Frontal cortex (tissue), 4 donors: ENCODE measurements around the gene LNX1. TPM values are rescaled to one million over a fixed set of nuclear protein-coding genes. Genes with fewer than 3 reads are reported as not detected.

ENCODE experiments used
- DNase-seq, 2 donors: peaks; one replicate each; pipeline ENCODE4 v3.0.0; 2012; ENCODE audit warnings: low spot score in 2 of 2
- FAIRE-seq: peaks from 2 replicates; lab custom pipeline; 2012; peaks lifted over from hg19 to GRCh38; lab: Jason Lieb, UNC
- total RNA-seq: library from RNA; depleted of rRNA; stranded (reverse); fragments of >200 nt; gene quantifications from one replicate; pipeline ENCODE4 v1.2.3, GENCODE V29; 2014
- donor health status: control.
- donor health status: control.
- donor health status: control.

Gene LNX1
- 67.7 TPM for total RNA-seq

DNA sequence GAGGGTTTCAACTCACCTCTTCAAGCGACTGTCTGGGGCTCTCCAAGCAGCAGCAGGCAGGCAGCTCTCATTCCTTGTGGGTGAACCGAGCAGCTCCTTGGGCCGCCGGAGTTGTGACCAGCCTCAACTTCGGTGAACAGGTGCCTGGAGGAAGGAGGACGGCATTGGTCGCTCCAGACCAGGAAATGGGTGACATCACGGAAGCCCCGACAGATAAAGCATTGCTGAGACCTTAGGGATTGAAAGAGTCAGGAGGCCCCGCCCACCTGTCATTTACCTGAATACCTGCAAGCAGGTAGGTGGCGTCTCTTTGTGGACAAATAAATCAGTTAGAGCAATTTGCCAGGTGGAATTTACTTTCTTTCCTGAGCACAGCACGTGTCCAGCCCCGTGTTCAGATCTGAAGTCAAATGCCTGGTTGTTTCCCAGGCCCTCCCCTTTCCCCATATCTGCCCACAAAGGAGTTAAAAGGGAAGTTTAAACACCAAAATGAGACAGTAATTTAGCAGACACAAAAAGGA, at the start of gene LNX1:
LNX1 (minus strand) TSS at position 115 of the 521 bp plus-strand sequence. CDS start 17,484 bp downstream, outside the sequence.
- no peak for FAIRE-seq
- no peak for DNase-seq

DNA sequence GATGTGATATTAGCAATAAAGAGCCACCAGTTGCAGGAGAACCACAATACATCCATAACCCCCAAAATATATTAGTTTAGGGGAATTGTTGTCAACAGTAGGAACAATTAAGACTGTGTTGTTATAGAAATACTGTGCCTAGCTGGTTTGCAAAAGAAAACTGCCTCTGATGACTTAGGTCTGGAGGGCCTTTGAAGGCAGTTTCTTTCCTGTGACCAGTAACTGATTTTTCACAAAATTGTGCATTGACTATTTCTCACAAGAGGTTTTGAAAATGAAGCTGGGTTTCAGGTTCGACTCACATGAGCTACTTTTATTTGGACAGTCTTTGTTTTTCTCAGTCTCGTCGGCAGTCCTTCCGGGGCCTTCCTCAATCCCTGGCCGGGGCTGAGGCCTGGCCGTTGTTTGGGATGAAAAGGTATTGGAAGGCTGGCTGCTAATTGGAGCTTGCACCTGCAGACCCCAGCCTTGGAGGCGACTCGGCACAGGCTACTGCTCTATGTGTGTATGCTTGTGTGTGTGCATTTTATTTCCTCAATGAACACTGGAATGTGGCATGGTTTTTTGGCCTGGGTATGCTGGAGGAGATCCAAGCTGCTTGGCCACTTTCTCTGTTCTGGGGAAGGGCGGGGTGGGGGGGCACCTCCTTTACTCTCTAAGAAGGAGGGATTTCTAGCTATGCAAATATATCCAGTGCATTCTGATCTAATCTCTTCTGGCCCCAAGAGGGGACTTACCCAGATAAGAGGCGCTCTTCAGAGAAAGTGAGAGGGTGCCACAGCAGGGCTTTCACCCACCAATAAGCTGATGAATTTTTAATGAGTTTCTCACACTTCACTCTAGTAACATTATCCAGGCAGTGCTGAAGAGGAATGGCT, 49.5 kb upstream of the LNX1 start:
- DNase-seq (no peak), FAIRE-seq (no peak)

DNA sequence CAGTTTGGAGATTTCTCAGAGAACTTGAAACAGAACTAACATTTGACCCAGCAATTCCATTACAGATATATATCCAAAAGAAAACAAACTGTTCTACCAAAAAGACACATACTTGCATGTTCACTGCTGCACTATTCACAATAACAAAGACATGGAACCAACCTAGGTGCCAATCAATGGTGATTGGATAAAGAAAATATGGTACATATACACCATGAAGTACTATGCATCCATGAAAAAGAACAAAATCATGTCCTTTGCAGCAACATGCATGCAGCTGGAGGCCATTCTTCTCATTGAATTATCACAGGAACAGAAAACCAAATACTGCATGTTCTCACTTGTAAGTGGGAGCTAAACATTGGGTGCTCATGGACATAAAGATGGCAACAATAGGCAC, 47.6 kb upstream of the LNX1 start:
- no peak for DNase-seq
- FAIRE-seq, result no peak

GRCh38 chr4:53637348-53637747, 46.1 kb upstream of the LNX1 start:
- FAIRE-seq (no peak), DNase-seq (no peak)

DNA sequence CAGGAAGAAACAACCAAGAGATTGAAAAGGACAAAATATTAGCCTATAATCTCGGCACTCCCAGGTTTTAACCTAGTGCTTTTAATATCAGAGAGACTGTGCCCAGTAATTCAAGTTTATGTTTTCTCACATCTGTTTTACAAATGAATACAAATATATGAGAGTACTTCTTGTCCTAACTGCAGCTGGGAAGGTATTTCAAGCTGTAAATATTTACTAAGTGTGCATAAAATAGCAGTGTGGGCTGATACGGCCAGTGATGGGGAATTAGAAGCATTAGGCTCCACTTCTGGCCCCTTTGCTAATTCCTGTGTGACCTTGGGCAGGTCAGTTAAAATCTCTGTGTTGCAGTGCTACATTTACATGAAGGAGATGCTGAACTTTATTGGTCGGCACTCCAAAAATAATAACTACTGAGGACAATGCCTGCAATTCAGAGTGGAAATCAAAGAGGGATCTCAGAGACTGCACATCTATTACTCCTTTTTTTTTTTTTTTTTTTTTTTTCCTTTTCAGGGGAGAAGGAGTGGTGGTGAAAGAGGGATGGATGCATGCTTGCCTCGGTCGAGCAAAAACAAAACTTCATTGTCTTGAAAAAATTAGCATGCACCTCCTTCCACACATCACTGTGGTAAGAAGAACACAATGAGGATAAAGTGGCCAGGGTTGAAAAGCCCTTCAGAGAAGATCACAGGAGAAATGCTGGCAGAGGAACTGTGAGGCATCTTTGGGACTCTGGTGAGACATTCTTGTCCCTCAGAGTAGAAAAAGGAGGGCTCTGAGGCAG, 44.6 kb upstream of the LNX1 start:
- DNase-seq, result no peak
- FAIRE-seq, result no peak

DNA sequence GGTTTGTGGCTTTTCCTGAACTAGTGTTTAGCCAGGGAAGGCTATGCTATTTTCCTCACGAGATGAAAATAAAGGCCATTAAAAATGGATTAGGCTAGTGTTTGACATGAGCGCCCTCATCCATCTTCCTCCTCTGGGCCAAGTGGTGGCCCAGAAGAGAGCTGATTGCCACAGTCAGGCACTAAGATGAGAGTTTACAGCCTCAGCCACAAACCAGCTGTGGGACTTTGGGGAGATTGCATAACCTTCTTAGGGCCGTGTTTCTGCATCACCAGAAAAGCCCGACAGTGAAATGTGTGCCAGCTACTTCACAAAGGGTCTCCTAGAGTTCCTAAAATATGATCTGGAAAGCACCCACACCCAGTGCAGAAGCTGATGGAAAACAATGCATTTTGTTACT, 42.3 kb upstream of the LNX1 start:
- DNase-seq (no peak), FAIRE-seq (no peak)

DNA sequence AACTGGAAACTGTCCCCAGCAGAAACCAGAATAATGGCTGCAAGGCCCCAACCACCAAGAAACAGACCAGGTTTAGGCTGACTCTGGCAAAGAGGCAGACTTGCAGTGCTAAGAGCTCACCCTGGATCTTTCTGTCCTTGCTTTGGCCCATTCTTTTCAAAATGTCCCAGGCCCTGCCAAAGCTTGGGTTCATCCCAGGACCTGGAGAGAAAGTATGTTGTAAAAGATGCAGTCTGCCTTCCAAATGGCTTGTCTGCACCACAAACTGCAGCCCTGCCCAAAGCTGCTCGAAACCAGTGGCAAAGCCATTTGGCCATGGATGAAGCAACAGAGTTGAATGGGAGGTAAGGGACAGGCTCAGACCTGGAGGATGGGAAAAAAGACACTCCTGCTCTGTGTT, 38.0 kb upstream of the LNX1 start:
- FAIRE-seq (no peak), DNase-seq (no peak)

DNA sequence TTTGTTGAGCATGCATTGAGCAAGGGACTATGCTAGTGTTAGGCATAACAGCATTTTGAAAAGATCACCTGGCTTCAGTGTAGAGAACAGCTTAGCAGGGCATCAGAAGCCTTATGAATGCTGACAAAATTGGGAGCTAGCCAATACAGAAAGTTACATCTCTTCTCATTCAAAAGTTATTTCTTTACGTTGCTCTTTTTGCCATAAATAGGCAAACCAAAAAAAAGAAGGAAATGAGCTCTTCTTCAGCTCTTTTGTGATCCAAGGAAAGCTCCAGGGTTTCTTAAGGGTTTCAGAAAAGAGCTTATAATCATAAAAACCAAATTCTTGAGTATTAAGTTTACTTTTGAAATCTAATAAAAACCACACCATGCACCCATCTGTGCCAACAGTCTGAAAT, 35.2 kb upstream of the LNX1 start:
- no peak for DNase-seq
- no peak for FAIRE-seq

DNA sequence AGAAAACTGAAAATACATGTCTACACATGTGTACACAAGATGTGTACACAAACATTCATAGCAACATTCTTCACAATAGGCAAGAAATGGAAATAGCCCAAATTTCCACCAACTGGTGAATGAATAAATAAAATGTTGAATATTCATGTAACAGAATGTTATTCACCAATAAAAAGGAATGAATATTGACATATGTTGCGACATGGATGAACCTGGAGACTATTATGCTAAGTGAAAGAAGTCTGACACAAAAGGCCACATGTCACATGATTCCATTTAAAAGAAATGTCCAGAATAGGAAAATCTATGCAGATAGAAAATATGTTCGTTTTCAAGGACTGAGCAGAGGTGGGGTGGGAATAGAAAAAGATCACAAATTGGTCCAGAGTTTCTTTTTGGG, 34.6 kb upstream of the LNX1 start:
- DNase-seq (no peak), FAIRE-seq (no peak)

DNA sequence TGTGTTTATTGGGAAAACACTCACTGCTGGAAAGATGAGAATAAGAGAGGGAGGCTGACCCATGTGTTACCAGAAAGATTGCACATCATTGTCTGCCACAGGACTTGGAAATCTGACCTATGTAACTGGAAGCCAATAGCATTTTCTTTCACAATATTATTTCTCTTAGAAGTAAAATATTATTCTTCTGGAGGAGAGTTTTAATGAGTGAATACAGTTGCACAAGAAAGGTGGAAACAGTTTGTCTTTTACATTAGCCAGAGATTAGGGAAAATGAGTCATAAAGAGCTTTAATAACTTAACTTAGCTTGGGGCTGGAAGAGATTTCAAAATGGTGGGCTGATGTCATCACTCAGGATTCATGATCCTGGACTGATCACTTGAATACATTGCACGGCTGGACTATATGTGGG, 31.5 kb upstream of the LNX1 start:
- no peak for DNase-seq
- no peak for FAIRE-seq

DNA sequence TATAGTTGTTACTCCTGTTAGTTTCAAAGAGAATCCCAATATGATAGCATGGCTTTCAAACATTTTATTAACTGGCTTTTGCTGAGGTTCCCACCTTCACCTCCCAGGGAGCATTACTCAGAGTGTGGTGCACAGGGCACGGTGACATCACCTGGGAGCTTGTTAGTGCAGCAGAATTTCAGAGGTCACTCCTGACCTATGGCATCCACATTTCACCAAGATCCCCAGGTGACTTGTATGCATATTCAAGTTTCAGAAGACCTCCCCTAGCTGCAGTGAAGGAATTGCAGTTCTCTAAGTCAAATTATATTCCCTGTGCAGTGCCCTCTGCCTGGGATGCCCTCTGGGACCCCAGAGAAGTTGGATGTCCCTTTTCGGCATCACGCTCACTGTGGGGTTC, 29.7 kb upstream of the LNX1 start:
- no peak for DNase-seq

DNA sequence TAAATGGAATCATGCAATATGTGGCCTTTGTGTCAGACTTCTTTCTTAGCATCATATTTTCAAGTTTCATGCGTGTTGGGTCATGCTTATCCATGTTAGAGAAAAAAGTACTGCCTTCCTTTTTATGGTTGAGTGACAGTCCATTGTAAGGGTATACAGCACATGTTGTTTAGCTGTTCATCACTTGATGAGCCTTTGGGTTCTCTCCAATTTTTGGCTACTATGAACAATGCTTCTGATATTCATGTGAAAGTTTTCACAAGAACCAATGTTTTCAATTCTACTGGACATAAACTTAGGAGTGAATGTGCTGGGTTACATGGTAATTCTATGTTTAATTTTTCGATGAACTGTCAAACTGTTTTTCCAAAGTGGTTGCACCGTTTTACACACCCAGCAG, 28.1 kb upstream of the LNX1 start:
- no peak for FAIRE-seq

More for the DNA sequence above, 29.7 kb upstream of the LNX1 start:
- FAIRE-seq, result no peak

DNA sequence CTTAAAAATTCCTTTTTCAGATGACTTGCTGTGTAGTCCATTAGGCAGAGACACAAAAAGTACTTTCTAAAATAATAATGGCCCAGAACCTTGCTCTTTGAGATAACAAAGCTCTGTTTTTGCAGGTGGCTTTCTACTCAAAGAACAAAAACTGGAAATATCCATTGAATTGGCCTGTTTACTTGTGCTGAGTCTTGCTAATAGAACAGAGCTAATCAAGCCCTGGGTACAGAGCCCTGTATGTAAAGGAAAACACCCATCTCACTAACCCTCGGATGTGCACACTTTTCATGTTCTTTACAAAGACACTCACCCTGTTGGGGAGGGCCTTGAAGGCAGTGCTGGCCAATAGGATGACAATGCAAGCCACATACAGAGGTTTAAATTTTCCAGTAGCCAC, 27.0 kb upstream of the LNX1 start:
- FAIRE-seq (no peak), DNase-seq (no peak)

More for the DNA sequence above, 28.1 kb upstream of the LNX1 start:
- no peak for DNase-seq

- DNase-seq (no peak), FAIRE-seq (no peak)
Measured at GRCh38 chr4:53617101-53617680, 25.9 kb upstream of the LNX1 start.

GRCh38 chr4:53616219-53616618, 24.9 kb upstream of the LNX1 start:
- DNase-seq, result no peak
- FAIRE-seq, result no peak

DNA sequence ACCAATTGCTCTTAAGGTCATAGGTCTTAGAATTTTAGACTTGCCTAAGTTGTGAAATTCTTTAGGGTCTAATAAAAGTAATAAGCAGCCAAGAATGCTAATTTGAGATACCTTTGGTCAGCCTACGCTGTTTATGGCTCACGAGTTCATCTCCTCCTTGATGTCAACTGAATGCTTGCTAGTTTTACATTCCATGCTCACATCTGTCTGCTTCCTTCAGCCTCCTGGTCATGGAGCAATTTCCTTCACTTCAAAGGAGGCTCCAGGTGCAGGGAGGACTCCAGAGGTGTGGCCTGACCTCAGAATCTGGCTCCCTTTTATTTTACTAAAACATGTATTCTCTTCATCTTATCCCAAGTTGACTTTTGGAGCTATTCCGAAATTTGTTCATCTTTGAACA, 23.3 kb upstream of the LNX1 start:
- no peak for FAIRE-seq
- DNase-seq, result no peak

GRCh38 chr4:53613428-53613827, 22.1 kb upstream of the LNX1 start:
- DNase-seq, result no peak
- FAIRE-seq, result no peak

DNA sequence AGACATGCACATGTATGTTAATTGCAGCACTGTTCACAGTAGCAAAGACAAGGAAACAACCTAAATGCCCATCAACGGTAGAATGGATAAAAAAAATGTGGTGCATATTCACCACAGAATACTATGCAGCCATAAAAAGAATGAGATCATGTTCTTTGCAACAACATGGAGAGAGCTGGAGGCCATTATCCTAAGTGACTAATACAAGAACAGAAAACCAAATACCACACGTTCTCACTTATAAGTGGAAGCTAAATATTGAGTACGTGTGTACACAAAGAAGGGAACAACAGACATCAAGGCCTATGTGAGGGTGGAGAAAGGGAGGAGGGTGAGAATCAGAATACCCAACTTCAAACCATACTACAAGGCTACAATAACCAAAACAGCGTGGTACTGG, 17.4 kb upstream of the LNX1 start:
- FAIRE-seq, result no peak
- no peak for DNase-seq

DNA sequence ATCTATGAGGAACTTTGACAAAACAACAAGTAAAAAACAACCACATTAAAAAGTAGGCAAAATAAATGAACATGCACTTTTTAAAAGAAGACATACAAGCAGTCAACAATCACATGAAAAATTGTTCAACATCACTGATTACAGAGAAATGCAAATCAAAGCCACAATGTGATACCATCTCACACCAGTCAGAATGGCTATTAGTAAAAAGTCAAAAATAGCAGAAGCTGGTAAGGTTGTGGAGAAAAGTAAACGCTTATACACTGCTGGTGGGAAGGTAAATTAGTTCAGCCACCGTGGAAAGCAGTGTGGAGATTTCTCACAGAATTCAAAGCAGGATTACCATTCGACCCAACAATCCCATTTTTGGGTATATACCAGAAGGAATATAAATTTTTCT, 17.0 kb upstream of the LNX1 start:
- no peak for DNase-seq
- FAIRE-seq, result no peak

DNA sequence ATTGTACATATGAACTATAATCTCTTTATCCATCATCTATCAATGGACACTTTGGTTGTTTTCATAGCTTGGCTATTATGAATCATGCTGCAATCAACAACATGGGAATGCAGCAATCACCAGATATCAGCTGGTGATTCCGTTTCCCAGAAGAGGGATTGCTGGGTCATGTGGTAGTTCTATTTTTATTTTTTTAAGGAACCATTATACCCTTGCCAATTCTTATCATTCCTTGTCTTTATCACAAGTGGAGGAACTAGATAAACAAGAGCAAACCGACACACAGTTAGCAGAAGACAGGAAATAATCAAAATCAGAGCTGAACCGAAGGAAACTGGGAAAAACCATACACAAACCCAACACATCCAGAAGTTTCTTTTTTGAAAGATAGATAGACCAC, 14.5 kb upstream of the LNX1 start:
- no peak for DNase-seq
- no peak for FAIRE-seq

DNA sequence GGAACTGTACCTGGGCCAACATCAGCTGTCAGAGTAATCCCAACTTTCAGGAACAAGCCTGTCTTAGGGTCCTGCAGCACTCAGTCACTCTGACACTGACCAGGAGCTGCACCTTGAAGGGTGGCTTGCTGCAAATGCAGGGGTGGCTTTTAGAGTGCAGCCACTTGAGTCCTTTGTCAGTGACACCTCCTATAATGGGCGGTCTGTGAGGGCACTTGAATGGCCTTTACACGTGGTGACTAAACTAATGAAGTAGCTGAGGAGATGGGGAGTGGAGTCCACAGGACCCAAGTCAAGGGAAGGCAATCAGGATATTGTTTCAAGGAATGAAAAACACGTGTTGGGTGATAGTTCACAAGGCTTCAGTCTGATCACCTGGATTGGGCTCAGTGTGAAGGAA, 11.1 kb upstream of the LNX1 start:
- no peak for DNase-seq
- FAIRE-seq, result no peak
